Testis (tissue), 2 donors: ENCODE measurements around the gene NPPB.

ENCODE experiments used
- POLR2A ChIP-seq: fragments of 450-650 bp; IDR thresholded peaks from one replicate; pipeline ENCODE4 v1.6.1; 2017; ENCODE audit warnings: antibody characterized with exemption, mild to moderate bottlenecking, moderate library complexity
- TF ChIP-seq, protein P1 (sequence below), 3 experiments: fragments of 450-650 bp in 2 of 3; fragments of 200-600 bp in 1 of 3; sonication (generic) in 1 of 3; IDR thresholded peaks; one replicate each; pipeline ENCODE4 v1.5.1; 2016 to 2019; ENCODE audit warnings: antibody characterized with exemption in 3 of 3, mild to moderate bottlenecking in 2 of 3, moderate library complexity in 1 of 3

DNA sequence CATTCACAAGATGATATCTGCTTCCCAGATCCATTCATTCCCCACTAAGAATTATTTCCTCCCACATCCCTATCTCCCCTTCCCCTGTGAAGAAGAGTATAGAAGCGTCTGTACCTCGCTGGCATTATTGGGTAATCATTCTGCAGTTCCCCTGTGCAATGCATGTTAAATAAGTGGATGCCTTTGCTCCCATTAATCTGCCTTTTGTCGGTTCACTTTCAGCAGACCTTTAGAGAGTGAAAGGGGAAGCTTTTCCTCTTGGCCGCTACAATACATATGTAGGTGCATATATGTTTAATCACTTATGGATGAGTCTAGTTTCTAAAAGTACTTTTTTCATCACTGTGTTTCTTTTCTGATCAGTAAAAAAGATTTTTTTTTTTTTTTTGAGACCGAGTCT is 45.7 kb downstream of the NPPB start:
- TF ChIP-seq POLR2A = no peak
- TF ChIP-seq, protein P1, sequence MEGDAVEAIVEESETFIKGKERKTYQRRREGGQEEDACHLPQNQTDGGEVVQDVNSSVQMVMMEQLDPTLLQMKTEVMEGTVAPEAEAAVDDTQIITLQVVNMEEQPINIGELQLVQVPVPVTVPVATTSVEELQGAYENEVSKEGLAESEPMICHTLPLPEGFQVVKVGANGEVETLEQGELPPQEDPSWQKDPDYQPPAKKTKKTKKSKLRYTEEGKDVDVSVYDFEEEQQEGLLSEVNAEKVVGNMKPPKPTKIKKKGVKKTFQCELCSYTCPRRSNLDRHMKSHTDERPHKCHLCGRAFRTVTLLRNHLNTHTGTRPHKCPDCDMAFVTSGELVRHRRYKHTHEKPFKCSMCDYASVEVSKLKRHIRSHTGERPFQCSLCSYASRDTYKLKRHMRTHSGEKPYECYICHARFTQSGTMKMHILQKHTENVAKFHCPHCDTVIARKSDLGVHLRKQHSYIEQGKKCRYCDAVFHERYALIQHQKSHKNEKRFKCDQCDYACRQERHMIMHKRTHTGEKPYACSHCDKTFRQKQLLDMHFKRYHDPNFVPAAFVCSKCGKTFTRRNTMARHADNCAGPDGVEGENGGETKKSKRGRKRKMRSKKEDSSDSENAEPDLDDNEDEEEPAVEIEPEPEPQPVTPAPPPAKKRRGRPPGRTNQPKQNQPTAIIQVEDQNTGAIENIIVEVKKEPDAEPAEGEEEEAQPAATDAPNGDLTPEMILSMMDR (IDR thresholded peaks at IDR 0.05) = no peak
